ENCODE measurements around the gene UBE2U. TPM values are rescaled to one million over a fixed set of nuclear protein-coding genes. Genes with fewer than 3 reads are reported as not detected.
"Not testable (repeated sequence)": the region's sequence is repeated elsewhere in the genome, so short reads cannot be mapped to it uniquely, and the experiment has no call there.

Gene UBE2U
- total RNA-seq, 1 donor from 2014 or later: not detected

DNA sequence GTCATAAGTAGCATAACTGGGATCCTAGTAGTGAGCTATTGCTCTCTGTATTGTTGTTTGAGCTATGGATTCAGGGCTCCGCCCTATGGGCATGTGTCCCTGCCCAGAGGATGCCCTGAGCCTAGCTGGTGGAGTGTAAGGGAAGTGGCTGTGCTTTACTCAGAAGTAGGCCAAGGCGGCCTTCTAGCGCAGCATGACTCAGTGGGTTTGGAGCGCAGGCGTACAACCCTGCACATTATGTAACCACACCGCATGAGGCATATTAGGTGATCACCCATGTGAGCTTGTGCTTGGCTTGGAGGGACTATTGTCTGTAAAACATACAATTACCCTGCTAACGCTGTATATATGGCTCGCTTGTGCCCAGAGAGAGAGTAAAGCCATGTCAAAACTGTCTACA is 11.1 kb upstream of the UBE2U start:
- DNase-seq (ENCODE audit: low spot score): no peak

GRCh38 chr1:64194168-64195080 is 9.0 kb upstream of the UBE2U start:
- DNase-seq (ENCODE audit: low spot score): no peak

GRCh38 chr1:64195081-64195395 is 8.4 kb upstream of the UBE2U start:
- no peak for DNase-seq (ENCODE audit: low spot score)

DNA sequence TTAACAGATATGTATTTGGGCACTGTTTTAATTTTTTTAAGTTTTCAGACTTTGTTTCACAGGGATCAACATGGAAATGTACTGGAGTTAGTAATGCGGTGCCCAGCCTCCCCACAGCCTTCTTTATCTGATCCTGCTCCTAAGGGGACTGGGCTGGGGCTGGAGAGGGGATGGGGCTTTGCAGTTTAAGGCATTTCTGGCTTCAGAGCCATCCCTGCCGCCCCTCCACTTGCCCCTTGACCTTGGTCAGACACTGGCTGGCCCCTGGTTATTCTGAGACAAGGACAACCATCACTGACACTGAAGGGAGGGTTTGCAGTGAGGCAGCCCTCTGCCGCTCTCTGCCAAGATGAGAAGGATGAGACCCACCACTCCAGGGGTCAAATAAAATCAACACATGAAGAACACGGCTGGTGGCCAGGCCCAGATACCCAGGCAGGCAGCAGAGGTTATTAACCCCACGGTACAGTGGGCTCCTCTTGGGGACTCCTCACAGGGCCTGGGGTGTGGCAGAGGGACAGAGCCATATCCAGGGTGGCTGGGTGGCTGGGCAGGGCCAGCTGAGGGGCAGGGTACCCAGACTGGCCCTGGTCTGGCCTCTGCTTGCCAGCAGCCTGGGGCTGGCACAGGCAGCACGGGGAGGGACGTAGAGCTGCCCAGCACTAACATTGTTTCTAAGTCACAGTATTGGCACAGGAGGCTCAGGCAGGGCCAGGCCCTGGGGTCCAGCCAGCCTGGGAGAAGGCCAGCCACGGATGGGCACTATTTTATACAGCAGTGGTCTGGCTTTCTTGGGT is 7.2 kb upstream of the UBE2U start:
- no peak for DNase-seq (ENCODE audit: low spot score)

- DNase-seq (ENCODE audit: low spot score): no peak
Measured at GRCh38 chr1:64197076-64197475, 6.3 kb upstream of the UBE2U start.

DNA sequence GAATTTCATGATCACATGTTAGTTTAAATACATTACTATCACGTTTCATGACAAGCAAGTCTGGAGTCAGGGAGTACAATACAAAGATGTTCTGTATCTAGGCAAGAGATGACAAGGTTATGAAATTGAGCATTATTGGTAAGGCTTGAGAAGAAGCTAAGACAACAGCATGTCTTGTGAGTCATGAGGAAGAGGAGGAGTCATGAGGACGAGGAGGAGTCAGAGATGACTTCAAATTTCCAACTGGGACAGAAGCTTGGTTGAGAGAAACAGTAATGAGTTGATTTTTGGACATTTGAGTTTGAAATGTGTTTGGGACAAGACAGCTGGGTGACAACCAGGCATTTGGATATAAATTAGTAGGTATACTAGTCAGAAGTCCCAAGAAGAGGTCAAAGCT is 4.3 kb upstream of the UBE2U start:
- DNase-seq (ENCODE audit: low spot score): no peak

DNA sequence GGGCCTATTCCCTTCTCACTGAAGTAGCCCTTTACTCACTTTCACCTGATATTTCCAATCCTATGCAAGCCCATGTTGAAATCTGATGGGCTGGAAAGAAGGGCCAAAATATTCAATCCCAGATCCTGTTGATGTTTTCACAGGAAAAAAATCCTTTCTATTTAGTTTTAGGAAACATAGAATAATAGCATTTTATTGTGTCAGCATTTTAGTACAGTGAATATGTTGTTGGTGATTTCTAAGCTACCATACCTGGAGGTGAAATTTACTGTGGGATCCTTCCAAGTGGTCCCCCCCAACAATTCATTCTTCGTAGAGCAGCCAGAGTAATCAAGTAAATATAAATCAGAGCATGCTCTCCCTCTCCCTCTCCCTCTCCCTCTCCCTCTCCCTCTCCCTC is 3.4 kb upstream of the UBE2U start:
- DNase-seq (ENCODE audit: low spot score): no peak

DNA sequence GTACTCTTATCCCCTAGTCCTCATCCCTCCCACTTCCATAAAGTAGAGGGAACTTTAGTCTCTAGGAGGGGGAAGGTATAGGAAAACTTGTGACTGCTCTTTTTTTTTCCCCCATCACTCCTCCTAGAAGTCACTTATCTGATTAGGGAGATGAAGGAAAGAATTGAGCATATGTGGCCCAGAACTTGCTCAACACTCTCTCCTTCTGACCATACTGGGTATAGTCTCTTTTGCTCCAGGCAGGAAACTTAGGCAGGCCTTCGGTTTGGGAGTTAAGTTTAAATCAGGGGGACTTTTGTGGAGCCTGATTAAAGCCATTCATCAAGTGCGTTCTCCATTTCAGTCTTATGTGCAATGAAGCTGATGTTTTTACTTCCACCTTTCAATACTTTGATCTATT is 5.8 kb downstream of the UBE2U start:
- no peak for DNase-seq (ENCODE audit: low spot score)

DNA sequence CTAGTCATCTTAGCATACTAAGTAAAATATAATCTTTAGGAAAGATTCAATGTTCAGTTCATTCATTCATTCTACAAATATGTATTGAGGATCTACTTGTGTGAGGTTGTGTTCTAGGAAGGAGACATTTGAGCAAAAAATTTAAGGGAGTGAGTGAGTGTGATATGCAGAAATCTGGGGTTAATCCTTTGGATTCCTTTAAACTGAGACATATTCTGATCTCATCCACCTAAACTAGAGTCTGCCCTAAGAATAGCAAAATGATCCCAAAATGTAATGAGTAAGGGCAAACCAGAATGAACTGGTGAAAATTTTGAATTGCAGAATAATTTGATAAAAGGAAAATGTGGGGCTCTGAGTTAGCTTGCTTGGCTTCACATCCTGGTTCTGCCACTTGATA is 8.6 kb downstream of the UBE2U start:
- DNase-seq (ENCODE audit: low spot score): no peak

- DNase-seq (ENCODE audit: low spot score): no peak
Measured at GRCh38 chr1:64215576-64215975, 12.2 kb downstream of the UBE2U start.

- no peak for DNase-seq (ENCODE audit: low spot score)
Measured at GRCh38 chr1:64220241-64220640, 16.8 kb downstream of the UBE2U start.

- no peak for DNase-seq (ENCODE audit: low spot score)
Measured at GRCh38 chr1:64223329-64224151, 20.1 kb downstream of the UBE2U start.

GRCh38 chr1:64224236-64224635 is 20.8 kb downstream of the UBE2U start:
- not testable (repeated sequence) for DNase-seq (ENCODE audit: low spot score)

- DNase-seq (ENCODE audit: low spot score): no peak
Measured at GRCh38 chr1:64228167-64228957, 24.9 kb downstream of the UBE2U start.

GRCh38 chr1:64229307-64229706 is 25.9 kb downstream of the UBE2U start:
- no peak for DNase-seq (ENCODE audit: low spot score)

DNA sequence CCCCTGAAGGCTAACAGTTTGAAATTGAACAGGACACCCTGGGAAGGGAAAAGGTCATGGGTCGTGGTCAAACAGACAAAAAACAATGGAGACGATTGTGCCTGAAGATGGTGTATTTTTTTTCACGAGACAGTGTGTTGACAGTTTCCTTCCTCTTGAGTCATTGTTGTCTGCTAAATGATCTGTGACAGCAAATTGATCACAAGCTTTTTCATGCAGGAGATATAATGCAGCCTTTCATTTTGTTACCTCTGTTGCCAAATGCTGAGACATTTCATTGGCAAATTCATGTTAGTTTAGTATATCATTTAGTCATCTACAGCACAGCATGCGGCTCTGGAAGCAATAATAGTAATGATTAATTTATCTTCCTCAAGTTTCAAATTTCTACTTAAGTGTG is 27.7 kb downstream of the UBE2U start:
- no peak for DNase-seq (ENCODE audit: low spot score)

DNA sequence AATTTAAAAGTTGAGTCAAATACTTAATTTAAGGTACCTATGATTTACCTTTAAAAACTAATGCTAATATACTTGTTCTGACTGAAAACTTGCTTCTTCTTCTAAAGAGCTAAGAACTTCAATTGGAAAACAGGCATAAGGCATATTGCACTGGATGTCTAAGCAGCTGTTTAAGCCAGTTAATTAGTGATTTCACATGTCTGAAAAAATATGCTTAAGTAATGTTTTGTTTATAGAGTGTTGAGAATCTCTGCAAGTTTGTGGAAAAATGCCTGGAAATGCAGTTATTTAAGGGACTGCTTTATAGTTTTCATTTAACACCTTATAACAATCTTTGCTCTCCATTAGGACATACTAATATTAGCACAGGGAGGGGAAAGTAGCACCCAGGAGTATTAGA is 28.2 kb downstream of the UBE2U start:
- DNase-seq (ENCODE audit: low spot score): no peak

GRCh38 chr1:64234714-64235113 is 31.3 kb downstream of the UBE2U start:
- DNase-seq (ENCODE audit: low spot score): no peak

- no peak for DNase-seq (ENCODE audit: low spot score)
Measured at GRCh38 chr1:64235181-64235580, 31.8 kb downstream of the UBE2U start.

GRCh38 chr1:64235910-64236309 is 32.5 kb downstream of the UBE2U start:
- no peak for DNase-seq (ENCODE audit: low spot score)

DNA sequence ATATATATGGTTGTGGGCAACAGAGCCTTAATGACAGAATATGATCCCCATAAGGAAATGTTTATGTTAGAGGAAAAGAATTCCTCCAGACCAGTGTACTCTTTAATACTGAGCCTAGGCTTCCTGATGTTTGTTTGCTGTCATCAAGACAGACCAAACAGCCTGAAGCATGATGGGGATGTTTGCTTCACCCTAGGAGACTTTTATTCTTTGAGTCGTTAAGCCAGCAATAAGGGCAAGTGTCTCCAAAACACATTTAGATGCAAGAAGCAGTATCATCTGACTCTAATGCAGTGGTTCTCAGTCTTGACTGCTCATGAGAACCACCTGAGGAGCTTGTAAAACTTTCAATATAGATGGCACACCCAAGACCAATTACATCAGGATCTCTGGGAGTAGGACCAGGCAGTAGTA is 33.1 kb downstream of the UBE2U start:
- DNase-seq (ENCODE audit: low spot score): no peak

Measured in mucosa of gallbladder (tissue), 1 donor.